CD14-positive monocyte (primary cell): ENCODE data around the gene MPRIP. TPM values are rescaled to one million over a fixed set of nuclear protein-coding genes. Genes with fewer than 3 reads are reported as not detected.

Source experiments
- DNase-seq, 3 donors: peaks; one replicate each; pipeline ENCODE4 v3.0.0-alpha.2; 2011 to 2022
- H2AFZ ChIP-seq: 2 replicates; pipeline ENCODE4 v1.6.0; 2012; ENCODE audit warnings: mild to moderate bottlenecking, low read depth, low read length, inconsistent platforms; ENCODE audit not compliant: insufficient read depth, poor library complexity, severe bottlenecking
- H3K27ac ChIP-seq, 2 donors: 1 replicate in 1 of 2; 2 replicates in 1 of 2; pipeline ENCODE4 v1.5.1; 2012 to 2013; ENCODE audit warnings: low read length in 2 of 2, control low read depth in 1 of 2, inconsistent platforms in 1 of 2, low read depth in 1 of 2, mild to moderate bottlenecking in 1 of 2
- H3K27me3 ChIP-seq, 2 donors: one replicate each; pipeline versions ENCODE4 v1.6.0 to v1.6.1; 2011 to 2013; ENCODE audit warnings: low read length in 2 of 2; ENCODE audit not compliant: control insufficient read depth in 2 of 2, insufficient read depth in 2 of 2
- H3K36me3 ChIP-seq, 2 donors: replicated peaks in 1 of 2; 1 replicate in 1 of 2; 2 replicates in 1 of 2; pipeline versions ENCODE4 v1.5.1 to v1.6.1; 2012 to 2013; ENCODE audit warnings: low read length in 2 of 2, control low read depth in 1 of 2, inconsistent platforms in 1 of 2, mild to moderate bottlenecking in 1 of 2; ENCODE audit not compliant: insufficient read depth in 2 of 2, control insufficient read depth in 1 of 2
- H3K4me1 ChIP-seq, 2 donors: 1 replicate in 1 of 2; 2 replicates in 1 of 2; pipeline versions ENCODE4 v1.5.1 to v1.6.1; 2012 to 2013; ENCODE audit warnings: low read length in 2 of 2, control low read depth in 1 of 2, inconsistent platforms in 1 of 2, mild to moderate bottlenecking in 1 of 2, moderate library complexity in 1 of 2; ENCODE audit not compliant: insufficient read depth in 2 of 2, control insufficient read depth in 1 of 2
- H3K4me2 ChIP-seq: replicated peaks from 2 replicates; pipeline ENCODE3; 2012; ENCODE audit warnings: low read length, moderate library complexity, mild to moderate bottlenecking; ENCODE audit not compliant: poor library complexity, severe bottlenecking; ENCODE audit errors: extremely low read depth
- H3K4me3 ChIP-seq, 3 experiments: fragments of 200-600 bp in 1 of 3; sonication (generic) in 1 of 3; replicated peaks in 1 of 3; 1 replicate in 2 of 3; 2 replicates in 1 of 3; pipeline ENCODE4 v1.5.1; 2011 to 2013; ENCODE audit warnings: low read length in 3 of 3, mild to moderate bottlenecking in 3 of 3, control low read depth in 2 of 3, low read depth in 2 of 3, inconsistent platforms in 1 of 3, moderate library complexity in 1 of 3
- H3K79me2 ChIP-seq: 2 replicates; pipeline ENCODE4 v1.6.0; 2012; ENCODE audit warnings: mild to moderate bottlenecking, control low read depth, inconsistent platforms, low read length, moderate library complexity; ENCODE audit not compliant: insufficient read depth
- H3K9ac ChIP-seq: 2 replicates; pipeline ENCODE4 v1.6.0; 2017; ENCODE audit warnings: low read length, mild to moderate bottlenecking; ENCODE audit not compliant: insufficient read depth, poor library complexity, severe bottlenecking
- H3K9me3 ChIP-seq, 2 donors: replicated peaks in 1 of 2; 1 replicate in 1 of 2; 2 replicates in 1 of 2; pipeline versions ENCODE4 v1.5.1 to v1.6.1; 2012 to 2013; ENCODE audit warnings: low read length in 2 of 2, control low read depth in 1 of 2; ENCODE audit not compliant: control insufficient read depth in 1 of 2, insufficient read depth in 1 of 2
- H4K20me1 ChIP-seq: 2 replicates; pipeline ENCODE4 v1.6.0; 2012; ENCODE audit warnings: mild to moderate bottlenecking, low read length, control low read depth, moderate library complexity; ENCODE audit not compliant: insufficient read depth
- H3K27ac Mint-ChIP-seq, 7 donors: one replicate each; pipeline ENCODE4 v1.8.0; 2020; ENCODE audit warnings: mild to moderate bottlenecking in 7 of 7, mixed read lengths in 7 of 7, moderate library complexity in 6 of 7, inconsistent platforms in 2 of 7
- H3K27me3 Mint-ChIP-seq, 3 donors: one replicate each; pipeline ENCODE4 v1.8.0; 2021 to 2022; ENCODE audit warnings: low read depth in 3 of 3, mild to moderate bottlenecking in 3 of 3, mixed read lengths in 3 of 3, moderate library complexity in 3 of 3, inconsistent platforms in 1 of 3
- H3K36me3 Mint-ChIP-seq, 2 donors: one replicate each; pipeline ENCODE4 v1.8.0; 2020; ENCODE audit warnings: mixed read lengths in 2 of 2, inconsistent platforms in 1 of 2, mild to moderate bottlenecking in 1 of 2
- H3K4me1 Mint-ChIP-seq: one replicate; pipeline ENCODE4 v1.8.0; 2020; ENCODE audit warnings: mild to moderate bottlenecking, mixed read lengths
- H3K4me3 Mint-ChIP-seq, 2 donors: one replicate each; pipeline ENCODE4 v1.8.0; 2020; ENCODE audit warnings: mild to moderate bottlenecking in 2 of 2, mixed read lengths in 2 of 2, moderate library complexity in 1 of 2
- H3K9me3 Mint-ChIP-seq, 7 donors: one replicate each; pipeline ENCODE4 v1.8.0; 2020 to 2022; ENCODE audit warnings: mixed read lengths in 7 of 7, mild to moderate bottlenecking in 6 of 7, moderate library complexity in 6 of 7, inconsistent platforms in 2 of 7
- WGBS: methylation state at CpG from one replicate; pipeline ENCODE4 v1.1.5; 2013; ENCODE audit warnings: missing lambda C conversion rate; ENCODE audit not compliant: insufficient coverage; 5-methylcytosine and 5-hydroxymethylcytosine counted together
- intact Hi-C, 2 donors: fragments of 100-400 bp; cut with micrococcal nuclease; formaldehyde crosslinking; loops; one replicate each; pipeline versions ENCODE4 v1.15.0 to v1.15.1; 2023
- polyA plus RNA-seq, 3 donors: library from polyadenylated mRNA; depleted of rRNA in 1 of 3; unstranded in 2 of 3; stranded (reverse) in 1 of 3; fragments of 300-500 nt in 2 of 3; fragments of >200 nt in 1 of 3; fragmentation: Illumina TruSeq in 2 of 3; gene quantifications; 1 replicate in 2 of 3; 2 replicates in 1 of 3; pipeline ENCODE4 v1.2.3, GENCODE V29; 2012 to 2021
- TF ChIP-seq, protein P1 (sequence below): fragments of 200-600 bp; IDR thresholded peaks from one replicate; pipeline ENCODE4 v1.8.0; 2022; ENCODE audit warnings: antibody characterized with exemption, mild to moderate bottlenecking

MPRIP gene
- polyA plus RNA-seq, 3 donors, result 2.0 to 48.7 (median 2.5) TPM

DNA sequence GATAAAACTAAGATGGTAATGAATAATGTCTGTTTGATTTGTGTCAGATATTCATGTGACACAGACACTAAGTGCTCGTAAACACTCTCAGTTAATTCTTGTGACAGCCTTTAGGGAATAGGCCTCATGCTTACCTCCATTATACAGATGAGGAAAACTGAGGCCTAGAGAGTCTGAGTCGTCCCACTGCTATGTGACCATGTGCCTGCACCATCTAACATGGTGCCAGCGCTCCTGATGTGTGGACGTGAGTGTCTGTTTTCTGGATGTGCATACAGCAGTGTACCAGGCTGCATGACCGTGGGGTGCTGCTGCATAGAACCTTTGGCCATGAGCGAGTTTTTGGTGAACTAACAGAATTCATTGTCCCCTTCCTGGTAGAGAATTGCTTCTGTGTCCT lies 61.8 kb downstream of the MPRIP start:
- no peak overlapping the region for H3K27ac Mint-ChIP-seq
- Histone ChIP-seq H3K27ac (no peak overlapping the region), H3K9ac (no peak overlapping the region), H3K4me1 (no peaks in the 10 kb centered on the region), H3K36me3 (peaks cover 0 to 14% of the 10 kb centered on the region in 2 donors), H4K20me1 (peaks cover 43% of the 10 kb centered on the region), H3K79me2 (no peaks in the 10 kb centered on the region), H3K27me3 (no peaks in the 10 kb centered on the region), H3K4me3 (no peak overlapping the region), H2AFZ (no peak overlapping the region), H3K4me2 (no peak overlapping the region), H3K9me3 (no peaks in the 10 kb centered on the region)
- TF ChIP-seq, protein P1, sequence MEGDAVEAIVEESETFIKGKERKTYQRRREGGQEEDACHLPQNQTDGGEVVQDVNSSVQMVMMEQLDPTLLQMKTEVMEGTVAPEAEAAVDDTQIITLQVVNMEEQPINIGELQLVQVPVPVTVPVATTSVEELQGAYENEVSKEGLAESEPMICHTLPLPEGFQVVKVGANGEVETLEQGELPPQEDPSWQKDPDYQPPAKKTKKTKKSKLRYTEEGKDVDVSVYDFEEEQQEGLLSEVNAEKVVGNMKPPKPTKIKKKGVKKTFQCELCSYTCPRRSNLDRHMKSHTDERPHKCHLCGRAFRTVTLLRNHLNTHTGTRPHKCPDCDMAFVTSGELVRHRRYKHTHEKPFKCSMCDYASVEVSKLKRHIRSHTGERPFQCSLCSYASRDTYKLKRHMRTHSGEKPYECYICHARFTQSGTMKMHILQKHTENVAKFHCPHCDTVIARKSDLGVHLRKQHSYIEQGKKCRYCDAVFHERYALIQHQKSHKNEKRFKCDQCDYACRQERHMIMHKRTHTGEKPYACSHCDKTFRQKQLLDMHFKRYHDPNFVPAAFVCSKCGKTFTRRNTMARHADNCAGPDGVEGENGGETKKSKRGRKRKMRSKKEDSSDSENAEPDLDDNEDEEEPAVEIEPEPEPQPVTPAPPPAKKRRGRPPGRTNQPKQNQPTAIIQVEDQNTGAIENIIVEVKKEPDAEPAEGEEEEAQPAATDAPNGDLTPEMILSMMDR, result no peak
- DNase-seq, result no peak
- H3K9me3 Mint-ChIP-seq, result peaks cover 0 to 2% (median 0%) of the 10 kb centered on the region in 7 donors
- 92% methylated on average over 6 of the region's 6 CpGs for WGBS
- peaks cover 0 to 2% (median 1%) of the 10 kb centered on the region in 3 donors for H3K27me3 Mint-ChIP-seq
- peaks cover 7% of the 10 kb centered on the region for H3K4me1 Mint-ChIP-seq
- H3K4me3 Mint-ChIP-seq, result no peak overlapping the region
- peaks cover 16 to 22% of the 10 kb centered on the region in 2 donors for H3K36me3 Mint-ChIP-seq
- intact Hi-C loops, result no loop called here

DNA sequence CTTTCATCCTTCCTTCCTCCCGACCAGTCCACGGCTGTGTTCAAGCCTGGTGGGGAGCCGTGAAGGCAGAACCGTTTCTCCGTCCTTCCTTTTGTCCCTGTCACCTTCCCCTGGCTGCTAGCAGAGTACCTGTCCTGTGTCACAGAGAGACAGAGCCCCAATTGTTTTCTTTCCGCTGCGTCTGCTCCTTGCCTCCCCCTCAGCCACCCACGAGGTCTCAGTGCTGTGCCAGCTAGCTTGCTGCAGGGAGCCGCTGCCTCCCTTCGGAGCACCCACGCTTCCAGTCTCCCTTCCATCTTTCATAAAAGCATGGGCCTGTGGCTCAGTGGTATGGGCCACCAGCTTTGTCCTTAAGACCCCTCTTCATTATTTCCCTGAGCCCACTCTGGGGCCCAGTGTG lies 62.2 kb downstream of the MPRIP start:
- peaks cover 0 to 2% (median 0%) of the 10 kb centered on the region in 7 donors for H3K9me3 Mint-ChIP-seq
- 74% methylated on average over 8 of the region's 11 CpGs for WGBS

More for the DNA sequence above, 62.2 kb downstream of the MPRIP start:
- TF ChIP-seq, protein P1, result no peak
- H3K79me2 ChIP-seq, result no peaks in the 10 kb centered on the region
- DNase-seq, result no peak
- no peak overlapping the region for H3K27ac ChIP-seq
- no peaks in the 10 kb centered on the region for H3K27me3 ChIP-seq
- no peak overlapping the region for H3K4me2 ChIP-seq
- H2AFZ ChIP-seq, result no peak overlapping the region
- H3K36me3 Mint-ChIP-seq, result peaks cover 16 to 22% of the 10 kb centered on the region in 2 donors
- H3K9me3 ChIP-seq, result no peaks in the 10 kb centered on the region
- peaks cover 11% of the 10 kb centered on the region for H3K4me1 Mint-ChIP-seq
- intact Hi-C loops, result no loop called here
- peaks cover 48% of the 10 kb centered on the region for H4K20me1 ChIP-seq
- no peak overlapping the region for H3K4me3 ChIP-seq
- H3K4me1 ChIP-seq, result peaks cover 2 to 4% of the 10 kb centered on the region in 2 donors
- H3K27me3 Mint-ChIP-seq, result peaks cover 0 to 2% (median 1%) of the 10 kb centered on the region in 3 donors
- H3K4me3 Mint-ChIP-seq, result no peak overlapping the region
- peak overlapping the region in 1 of 7 donors; percentile 21 for H3K27ac Mint-ChIP-seq
- H3K9ac ChIP-seq, result no peak overlapping the region
- peaks cover 0 to 14% of the 10 kb centered on the region in 2 donors for H3K36me3 ChIP-seq
